Measurements from ENCODE around the gene DGKD.

DNA sequence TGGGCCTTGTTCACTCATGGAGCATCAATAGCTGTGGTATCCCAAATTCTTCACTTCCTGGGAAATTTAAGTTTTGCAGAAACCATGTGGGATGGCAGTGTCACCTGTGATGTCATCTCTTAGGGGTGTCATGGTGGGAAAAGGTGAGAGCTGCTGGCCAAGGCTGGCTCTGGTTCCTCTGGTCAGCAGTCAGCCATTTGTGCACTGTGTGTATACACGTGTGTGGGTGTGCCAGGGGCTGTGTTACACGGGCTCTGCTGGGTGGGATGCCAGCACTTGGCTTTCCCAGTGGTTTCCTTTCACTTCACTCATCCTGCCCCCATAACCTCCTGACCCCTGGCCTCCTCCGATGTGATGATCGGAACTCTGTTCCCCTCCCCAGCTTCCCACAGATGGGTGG lies 25.4 kb upstream of the DGKD start:
- TF ChIP-seq CTCF (IDR thresholded peaks at IDR 0.05) (no peak), POLR2A (IDR thresholded peaks at IDR 0.05) (no peak), POLR2AphosphoS5 (IDR thresholded peaks at IDR 0.05) (no peak)

Measured in prostate gland (tissue), 2 donors.